Measurements from ENCODE around the gene COLEC12.

The COLEC12 gene

GRCh38 chr18:369224-370015 lies 131.1 kb downstream of the COLEC12 start:
- FAIRE-seq, result no peak
- no peak for DNase-seq (ENCODE audit: extremely low spot score, insufficient read length, low read depth)

GRCh38 chr18:366466-367061 lies 133.9 kb downstream of the COLEC12 start:
- DNase-seq (ENCODE audit: extremely low spot score, insufficient read length, low read depth) (no peak), FAIRE-seq (no peak)

DNA sequence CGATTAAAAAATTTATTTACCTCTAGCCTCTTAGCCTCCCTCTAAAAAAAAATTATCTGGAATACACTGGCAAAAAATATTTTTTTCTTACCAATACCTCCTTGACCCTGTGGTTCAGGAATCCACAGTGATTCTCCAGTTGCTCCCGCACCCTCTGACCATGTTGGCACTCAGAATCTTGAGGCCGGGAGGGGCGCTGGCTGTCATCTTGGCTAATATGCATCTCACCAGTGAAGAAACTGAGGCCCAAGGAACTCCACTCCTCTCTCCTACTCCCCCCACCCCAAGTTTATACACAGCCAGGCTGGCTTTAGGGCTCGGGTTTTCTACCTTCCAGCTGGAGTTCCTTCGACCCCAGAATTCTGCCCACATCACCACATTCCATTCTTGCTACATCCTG lies 134.8 kb downstream of the COLEC12 start:
- no peak for DNase-seq (ENCODE audit: extremely low spot score, insufficient read length, low read depth)
- FAIRE-seq, result no peak

- FAIRE-seq (no peak), DNase-seq (ENCODE audit: extremely low spot score, insufficient read length, low read depth) (no peak)
Measured at GRCh38 chr18:364256-364826, 136.2 kb downstream of the COLEC12 start.

DNA sequence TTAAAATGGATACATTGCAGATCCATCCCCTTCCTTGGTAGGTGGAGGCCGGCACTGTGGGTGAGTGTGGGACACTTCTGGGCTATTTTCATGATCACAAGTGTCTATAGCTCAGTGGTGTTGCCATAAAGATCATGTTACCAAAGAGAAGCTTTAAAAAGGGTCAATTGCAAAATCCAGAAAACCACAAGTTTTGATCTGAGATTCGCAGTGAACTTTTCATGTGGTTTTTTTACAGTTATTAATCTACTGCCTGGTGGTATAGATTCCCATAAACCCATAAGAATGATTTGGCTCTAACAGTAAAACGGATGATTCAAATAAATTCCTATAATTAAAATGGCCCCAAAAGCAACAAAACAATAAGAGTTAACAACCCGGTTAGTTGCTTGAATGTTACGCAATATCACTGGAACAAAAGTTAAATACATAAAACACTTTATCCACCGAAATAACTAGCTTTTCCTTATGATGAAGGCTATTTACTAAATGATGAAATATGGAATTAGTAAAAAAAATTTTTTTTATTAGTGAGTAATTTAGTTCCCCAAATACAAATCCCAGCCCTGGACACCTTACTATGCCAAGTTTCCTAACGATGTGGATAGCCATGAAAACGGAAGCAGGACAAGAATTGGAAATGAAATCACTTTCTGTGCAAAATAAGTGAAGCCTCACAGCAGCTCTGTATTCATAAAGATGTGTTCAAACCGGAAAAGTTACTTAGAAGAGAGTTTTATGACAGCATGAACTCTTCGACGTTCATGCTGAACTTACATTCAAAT lies 137.0 kb downstream of the COLEC12 start:
- FAIRE-seq (no peak), DNase-seq (ENCODE audit: extremely low spot score, insufficient read length, low read depth) (no peak)

DNA sequence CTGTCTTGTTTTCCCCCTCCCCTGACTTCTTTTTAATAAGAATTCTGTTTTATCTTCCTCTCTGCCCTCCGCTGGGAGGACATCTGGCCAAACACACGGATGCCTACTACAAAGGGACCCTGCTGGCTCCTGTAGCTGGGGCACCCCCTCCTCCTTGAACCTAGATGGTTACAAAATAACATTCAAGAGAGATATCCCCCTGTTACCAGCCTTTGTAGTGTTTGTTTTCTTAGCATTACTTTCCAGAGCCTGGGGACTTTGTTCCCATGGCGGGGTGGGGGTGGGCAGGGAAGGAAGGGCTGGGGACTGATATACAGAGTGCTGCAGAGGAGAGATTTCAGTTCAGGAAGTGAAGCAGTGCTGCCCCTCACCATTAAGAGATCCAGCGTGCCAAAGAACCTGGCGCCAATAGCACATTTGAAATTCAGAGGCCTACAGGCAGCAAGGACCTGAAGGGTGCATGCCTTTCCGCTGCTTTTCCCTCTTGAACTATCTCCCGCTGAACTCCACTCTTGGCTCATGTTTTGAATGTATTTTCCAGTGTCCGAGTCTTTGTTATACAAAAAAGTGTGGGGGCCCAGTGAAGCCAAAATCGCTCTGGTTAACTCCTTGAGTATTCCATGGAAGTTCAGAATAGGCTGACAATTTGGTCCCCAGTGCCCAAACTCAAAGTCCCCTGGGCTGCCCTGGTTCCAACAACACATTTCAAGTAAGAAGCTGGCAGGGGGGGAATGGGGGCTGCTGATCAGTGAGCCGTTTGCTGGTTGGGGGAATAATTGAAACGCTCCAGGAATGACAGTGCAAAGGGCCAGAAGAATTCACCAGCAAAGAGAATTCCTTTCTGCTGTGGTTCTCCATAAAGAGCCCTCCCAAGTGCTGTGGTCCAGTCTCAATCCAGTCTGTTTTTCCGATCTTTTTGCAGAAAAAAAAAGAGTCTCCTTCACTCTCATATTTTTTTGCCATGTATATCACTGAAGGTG lies 137.9 kb downstream of the COLEC12 start:
- DNase-seq (ENCODE audit: extremely low spot score, insufficient read length, low read depth), result no peak
- FAIRE-seq, result no peak

- DNase-seq (ENCODE audit: extremely low spot score, insufficient read length, low read depth), result no peak
- no peak for FAIRE-seq
Measured at GRCh38 chr18:361941-362310, 138.6 kb downstream of the COLEC12 start.

GRCh38 chr18:361100-361732 lies 139.3 kb downstream of the COLEC12 start:
- no peak for FAIRE-seq
- DNase-seq (ENCODE audit: extremely low spot score, insufficient read length, low read depth), result no peak

GRCh38 chr18:360676-361075 lies 139.8 kb downstream of the COLEC12 start:
- FAIRE-seq, result no peak
- DNase-seq (ENCODE audit: extremely low spot score, insufficient read length, low read depth), result no peak

DNA sequence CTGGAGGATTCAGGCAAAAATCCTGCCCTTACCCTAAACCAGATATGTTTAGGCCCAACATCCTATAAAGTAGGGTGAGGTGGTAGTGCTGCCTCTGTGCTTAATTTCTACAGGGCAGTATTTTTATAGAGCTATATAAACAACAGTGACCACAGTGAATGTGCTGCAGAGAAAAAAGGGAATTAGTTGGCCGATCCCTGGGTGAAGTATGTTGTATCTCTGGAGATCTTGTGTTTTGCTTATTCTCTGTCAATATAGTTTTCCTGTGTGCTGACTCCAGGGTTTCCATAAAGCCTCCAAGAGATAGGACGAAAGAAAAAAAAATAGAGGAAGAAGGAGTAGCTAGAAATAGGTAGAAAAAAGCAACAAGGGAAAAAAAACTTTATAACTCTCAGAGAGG lies 143.7 kb downstream of the COLEC12 start:
- FAIRE-seq, result no peak
- DNase-seq (ENCODE audit: extremely low spot score, insufficient read length, low read depth), result no peak

DNA sequence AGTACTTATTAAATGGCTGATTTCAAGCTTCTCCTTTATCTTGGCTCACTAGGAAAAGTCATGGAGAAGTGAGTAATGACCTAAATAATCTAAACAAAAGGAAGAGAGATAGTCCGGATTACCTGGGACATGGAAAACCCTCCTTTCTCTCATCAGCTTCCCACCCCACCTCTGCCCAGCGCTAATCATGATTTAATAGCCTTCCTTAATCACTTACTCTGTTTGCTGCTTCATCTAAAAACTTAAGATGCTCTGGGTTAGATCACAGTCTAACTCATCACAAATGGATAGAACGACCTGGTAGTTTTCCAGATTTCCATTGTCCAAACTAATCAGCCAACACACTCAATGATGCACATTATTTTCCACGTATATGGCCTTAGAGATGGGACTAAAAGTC lies 144.8 kb downstream of the COLEC12 start:
- no peak for FAIRE-seq

GRCh38 chr18:354471-354870 lies 146.0 kb downstream of the COLEC12 start:
- DNase-seq (ENCODE audit: extremely low spot score, insufficient read length, low read depth) (no peak), FAIRE-seq (no peak)

More for the DNA sequence above, 144.8 kb downstream of the COLEC12 start:
- no peak for DNase-seq (ENCODE audit: extremely low spot score, insufficient read length, low read depth)

- no peak for DNase-seq (ENCODE audit: extremely low spot score, insufficient read length, low read depth)
- no peak for FAIRE-seq
Measured at GRCh38 chr18:354003-354402, 146.5 kb downstream of the COLEC12 start.

GRCh38 chr18:352438-352837 lies 148.1 kb downstream of the COLEC12 start:
- FAIRE-seq, result no peak
- DNase-seq (ENCODE audit: extremely low spot score, insufficient read length, low read depth), result no peak

GRCh38 chr18:350953-351572 lies 149.4 kb downstream of the COLEC12 start:
- FAIRE-seq (no peak), DNase-seq (ENCODE audit: extremely low spot score, insufficient read length, low read depth) (no peak)

GRCh38 chr18:346600-346999 lies 153.9 kb downstream of the COLEC12 start:
- DNase-seq (ENCODE audit: extremely low spot score, insufficient read length, low read depth) (no peak), FAIRE-seq (no peak)

GRCh38 chr18:341102-341501 lies 159.4 kb downstream of the COLEC12 start:
- no peak for FAIRE-seq
- DNase-seq (ENCODE audit: extremely low spot score, insufficient read length, low read depth), result no peak

DNA sequence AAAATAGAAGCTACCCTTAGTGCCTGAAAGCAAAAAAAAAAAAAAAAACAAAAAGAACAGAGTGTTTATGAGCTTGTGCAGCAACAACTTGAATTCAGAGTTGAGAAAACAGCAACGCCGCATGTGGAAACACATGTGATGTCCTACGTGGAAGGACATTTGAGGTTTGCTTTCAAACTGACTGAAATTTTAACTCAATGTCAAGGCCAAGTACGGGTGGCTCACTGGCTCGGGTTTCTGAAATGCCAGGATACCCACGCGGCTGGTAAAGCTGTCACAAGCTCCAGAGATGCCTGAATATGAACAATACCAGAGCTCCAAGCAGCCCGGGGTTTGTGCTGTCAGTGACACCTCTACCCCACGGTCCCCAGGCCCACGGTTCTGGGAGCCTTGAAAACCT lies 160.5 kb downstream of the COLEC12 start:
- DNase-seq (ENCODE audit: extremely low spot score, insufficient read length, low read depth), result no peak
- FAIRE-seq, result no peak

DNA sequence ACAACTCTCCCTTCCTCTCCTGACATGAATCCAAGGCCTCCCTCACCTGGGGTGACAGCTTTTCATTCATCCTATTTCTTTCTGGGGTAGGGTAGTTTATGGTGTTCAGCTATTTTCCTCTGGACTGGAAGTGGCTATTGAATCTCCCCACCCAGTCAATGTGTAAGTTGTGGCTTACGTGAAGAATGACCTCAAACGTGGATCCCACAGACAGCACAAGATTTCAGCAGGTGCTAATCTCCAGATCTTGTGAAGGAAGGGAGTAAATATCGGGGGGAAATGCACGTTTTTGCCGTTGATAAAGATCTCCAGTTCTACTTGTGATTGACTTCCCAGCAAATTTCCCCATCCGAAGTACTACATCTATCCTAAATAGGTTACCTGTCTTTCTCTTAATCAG lies 161.3 kb downstream of the COLEC12 start:
- FAIRE-seq (no peak), DNase-seq (ENCODE audit: extremely low spot score, insufficient read length, low read depth) (no peak)
